ENCODE data around the gene ALX3. TPM values are rescaled to one million over a fixed set of nuclear protein-coding genes. Genes with fewer than 3 reads are reported as not detected.

ALX3 gene
- total and polyA plus RNA-seq, 2 of the 8 experiments (the other 6 are each of a cell fraction or from before 2014, with no cell fraction given), result 0.20 TPM; not detected in 1

GRCh38 chr1:110034451-110035235, 35.8 kb downstream of the ALX3 start, which contains the start of gene STRIP1 (continued):
- TF ChIP-seq ZNF274 (IDR thresholded peaks at IDR 0.05; ENCODE audit: borderline replicate concordance, extremely low read depth, low read length), result no peak
- no peak for TF ChIP-seq SIRT6 (IDR thresholded peaks at IDR 0.05; ENCODE audit: low read length)
- no peak for TF ChIP-seq JUN (IDR thresholded peaks at IDR 0.05; ENCODE audit: low read depth, low read length)
- no peak for TF ChIP-seq NANOG (IDR thresholded peaks at IDR 0.05; ENCODE audit: insufficient read depth, low read depth, low read length, poor library complexity, severe bottlenecking)
- no peak for TF ChIP-seq TCF12 (IDR thresholded peaks at IDR 0.05; ENCODE audit: low read depth, low read length)
- TF ChIP-seq POLR2AphosphoS5 (IDR thresholded peaks at IDR 0.05; ENCODE audit: low read depth, low read length), result peak; percentile 65; the same call in 1 of the 2 replicates
- TF ChIP-seq CTBP2 (IDR thresholded peaks at IDR 0.05; ENCODE audit: borderline replicate concordance, insufficient read depth, insufficient read length, low read length), result peak; percentile 32
- peak; percentile 12 to 69 for TF ChIP-seq POLR2A (IDR thresholded peaks at IDR 0.05; ENCODE audit: control extremely low read depth in 1 of 2, low read depth in 2 of 2, low read length in 2 of 2)
- no peak for TF ChIP-seq EGR1 (IDR thresholded peaks at IDR 0.05; ENCODE audit: borderline replicate concordance, low read depth, low read length)
- no peak for TF ChIP-seq GABPA (IDR thresholded peaks at IDR 0.05; ENCODE audit: borderline replicate concordance, insufficient read depth, low read length)
- TF ChIP-seq ATF2 (IDR thresholded peaks at IDR 0.05; ENCODE audit: low read length), result peak; percentile 94
- peak; percentile 65 for TF ChIP-seq KDM4A (IDR thresholded peaks at IDR 0.05; ENCODE audit: low read depth, low read length, severe bottlenecking)
- TF ChIP-seq EP300 (IDR thresholded peaks at IDR 0.05; ENCODE audit: borderline replicate concordance in 1 of 2, low read depth in 2 of 2, low read length in 2 of 2), result no peak
- TF ChIP-seq TAF7 (optimal IDR thresholded peaks at IDR 0.05; ENCODE audit: borderline replicate concordance, low read depth, low read length), result peak; percentile 23
- no peak for TF ChIP-seq SP2 (IDR thresholded peaks at IDR 0.05; ENCODE audit: low read length)
- no peak for TF ChIP-seq USF2 (IDR thresholded peaks at IDR 0.05; ENCODE audit: low read length)
- peak; percentile 63; the same call in 1 of the 2 replicates for TF ChIP-seq RBBP5 (IDR thresholded peaks at IDR 0.05; ENCODE audit: borderline replicate concordance, low read depth, low read length)
- TF ChIP-seq KDM5A (IDR thresholded peaks at IDR 0.05; ENCODE audit: low read length), result 0 out of 2 replicates have a peak, but pooled peaks have one; percentile 32
- TF ChIP-seq RXRA (IDR thresholded peaks at IDR 0.05; ENCODE audit: insufficient read depth, low read depth, low read length), result no peak

Measured in H1 (cell line).